BE2C (cell line): ENCODE measurements around the gene FHOD3.

Experiments used
- DNase-seq: peaks from one replicate; pipeline ENCODE4 v3.0.0-alpha.2; 2020
- H3K27me3 ChIP-seq: fragments of 250-450 bp; sonication (Bioruptor Pico); 2 replicates; pipeline ENCODE4 v1.5.1; 2020; ENCODE audit warnings: mild to moderate bottlenecking
- H3K36me3 ChIP-seq: fragments of 250-450 bp; sonication (Bioruptor Pico); 2 replicates; pipeline ENCODE4 v1.5.1; 2020; ENCODE audit warnings: mild to moderate bottlenecking
- H3K4me1 ChIP-seq: fragments of 250-450 bp; sonication (Bioruptor Pico); 2 replicates; pipeline ENCODE4 v1.5.1; 2020
- H3K4me3 ChIP-seq: 2 replicates; pipeline ENCODE4 v1.5.1; 2011; ENCODE audit warnings: low read depth, low read length
- H3K9me3 ChIP-seq: fragments of 250-450 bp; sonication (Bioruptor Pico); 2 replicates; pipeline ENCODE4 v1.5.1; 2020
- CTCF ChIP-seq: IDR thresholded peaks from 2 replicates; pipeline ENCODE4 v1.5.1; 2012; ENCODE audit warnings: mild to moderate bottlenecking, low read depth, low read length

Gene FHOD3

GRCh38 chr18:36388310-36388709 is 90.8 kb downstream of the FHOD3 start:
- no peak for DNase-seq
- Histone ChIP-seq H3K27me3 (no peaks in the 10 kb centered on the region), H3K9me3 (no peaks in the 10 kb centered on the region), H3K4me1 (no peaks in the 10 kb centered on the region), H3K4me3 (no peak overlapping the region), H3K36me3 (no peaks in the 10 kb centered on the region)
- TF ChIP-seq CTCF: no peak

- Histone ChIP-seq H3K4me3 (no peak overlapping the region), H3K27me3 (no peaks in the 10 kb centered on the region), H3K9me3 (no peaks in the 10 kb centered on the region), H3K4me1 (no peaks in the 10 kb centered on the region), H3K36me3 (no peaks in the 10 kb centered on the region)
- no peak for TF ChIP-seq CTCF
- DNase-seq: no peak
Measured at GRCh38 chr18:36389027-36389426, 91.5 kb downstream of the FHOD3 start.

DNA sequence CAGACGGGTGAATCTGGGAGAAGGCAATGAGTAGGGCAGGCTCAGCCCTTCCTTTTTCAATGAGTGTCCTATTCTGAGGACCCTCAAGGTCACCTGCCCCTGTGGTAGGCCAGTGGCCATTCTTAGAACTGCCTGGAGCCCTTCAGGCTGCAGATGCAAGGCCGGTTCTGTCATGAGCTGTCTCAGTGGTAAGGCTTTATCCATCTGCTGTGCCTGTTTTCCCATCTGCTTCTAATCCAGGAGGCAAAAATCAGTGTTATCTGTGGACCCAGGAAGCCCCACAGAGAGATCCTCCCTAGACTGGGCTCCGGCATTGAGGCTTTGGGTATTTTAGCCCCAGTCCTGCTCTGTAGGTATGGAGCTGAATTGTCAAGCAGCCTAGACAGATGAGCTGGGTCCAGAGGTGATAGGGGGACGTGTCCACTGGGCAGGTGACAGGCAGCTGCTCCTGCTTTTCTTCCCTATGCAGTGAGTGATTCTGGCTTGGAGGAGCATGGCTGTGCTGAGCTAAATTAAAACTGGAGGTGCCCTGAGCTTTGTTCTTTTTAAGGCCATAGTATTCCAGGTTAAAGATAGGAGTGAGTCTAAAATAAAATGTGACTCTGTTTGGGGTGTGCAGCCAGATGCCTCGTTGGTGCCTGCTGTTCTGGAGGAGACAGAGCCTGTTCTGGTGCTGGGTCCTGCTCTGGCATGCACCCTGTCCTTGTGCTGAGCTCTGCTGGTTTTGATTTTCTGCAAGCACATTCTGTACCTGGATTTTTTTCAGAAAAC is 92.5 kb downstream of the FHOD3 start:
- H3K36me3 ChIP-seq: no peaks in the 10 kb centered on the region
- no peak for DNase-seq
- no peak for TF ChIP-seq CTCF

DNA sequence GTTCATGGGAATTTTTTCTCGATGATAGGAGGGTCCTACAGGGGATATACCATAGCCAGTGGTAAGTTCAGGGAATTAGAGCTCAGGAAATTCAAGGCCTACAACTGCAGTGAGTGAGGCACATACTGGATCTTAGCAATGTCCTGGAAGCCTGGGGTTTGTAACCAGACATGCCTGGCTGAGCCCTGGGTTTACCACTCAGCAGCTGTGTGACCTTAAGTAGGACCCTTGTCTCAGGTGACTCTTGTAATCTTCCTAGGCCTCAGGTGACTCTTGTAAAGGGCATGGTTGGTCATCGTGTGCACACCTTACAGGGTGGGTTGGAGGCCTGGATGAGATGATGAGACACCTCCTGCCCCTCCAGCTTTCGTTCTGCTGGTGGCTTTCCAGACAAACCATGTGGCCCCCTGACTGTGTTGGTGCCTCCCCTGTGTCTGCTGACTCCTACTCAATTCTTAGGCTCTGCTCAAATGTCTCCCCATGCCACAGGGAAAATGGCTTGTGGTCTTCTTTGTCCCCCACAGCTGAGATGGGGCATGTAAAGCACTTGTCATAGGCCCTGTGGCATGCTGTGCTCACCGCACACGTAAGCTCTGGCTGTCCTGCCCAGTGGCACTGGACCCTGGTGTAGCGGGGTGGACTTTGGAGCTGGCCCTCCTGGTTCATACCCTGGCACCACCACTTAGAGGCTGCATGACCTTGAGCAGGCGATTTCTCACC is 94.1 kb downstream of the FHOD3 start:
- no peak overlapping the region for H3K4me3 ChIP-seq
- H3K36me3 ChIP-seq: no peaks in the 10 kb centered on the region
- H3K9me3 ChIP-seq: no peaks in the 10 kb centered on the region
- no peaks in the 10 kb centered on the region for H3K4me1 ChIP-seq
- no peak for DNase-seq
- no peaks in the 10 kb centered on the region for H3K27me3 ChIP-seq
- no peak for TF ChIP-seq CTCF

More for the DNA sequence above, 92.5 kb downstream of the FHOD3 start:
- H3K27me3 ChIP-seq: no peaks in the 10 kb centered on the region
- no peaks in the 10 kb centered on the region for H3K9me3 ChIP-seq
- H3K4me3 ChIP-seq: no peak overlapping the region
- H3K4me1 ChIP-seq: no peaks in the 10 kb centered on the region

DNA sequence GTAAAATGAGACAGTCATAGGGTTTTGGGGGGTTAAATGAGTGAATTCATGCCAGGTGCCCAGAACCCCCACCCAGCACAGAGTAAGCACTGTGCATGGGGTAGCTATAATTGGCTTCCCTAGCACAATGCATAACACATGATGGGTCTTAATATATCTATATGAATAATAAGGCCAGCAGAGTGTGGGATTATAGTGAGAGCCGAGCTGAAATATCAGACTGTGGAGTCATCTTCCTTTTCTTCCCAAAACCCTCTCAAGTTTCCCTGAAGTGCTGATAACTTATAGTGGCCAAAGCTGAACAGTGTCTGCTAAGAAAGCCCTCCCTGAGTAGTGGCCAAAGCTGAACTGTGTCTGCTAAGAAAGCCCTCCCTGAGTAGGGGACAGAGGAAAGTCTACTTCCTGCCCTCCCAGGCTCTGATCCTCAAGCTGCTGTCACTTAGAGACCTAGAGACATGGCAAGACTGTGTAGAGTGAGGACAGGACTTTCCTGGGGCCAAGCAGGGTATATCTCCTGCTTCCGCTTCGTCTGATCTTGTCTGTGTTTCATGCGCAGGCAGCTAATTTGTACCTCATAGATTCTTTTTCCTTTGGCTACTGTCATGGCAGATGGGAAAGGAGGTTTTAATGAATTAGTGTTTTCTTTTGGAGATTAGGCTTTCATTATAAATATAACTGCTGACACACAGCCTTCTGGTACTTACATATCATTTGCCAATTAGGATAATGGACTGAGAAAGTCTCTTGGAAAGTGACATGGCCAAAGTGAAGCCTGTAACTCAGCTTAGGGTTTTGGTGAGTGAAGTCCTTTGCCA is 94.9 kb downstream of the FHOD3 start:
- Histone ChIP-seq H3K9me3 (no peaks in the 10 kb centered on the region), H3K36me3 (no peaks in the 10 kb centered on the region), H3K4me3 (no peak overlapping the region), H3K27me3 (no peaks in the 10 kb centered on the region), H3K4me1 (no peaks in the 10 kb centered on the region)
- TF ChIP-seq CTCF: no peak
- no peak for DNase-seq
